CD4-positive, alpha-beta T cell treated with Interleukin-6 at 100 ng/mL for 8 hours (primary cell): Measurements from ENCODE around the gene UBE2D2.
"Not testable (repeated sequence)": the region's sequence is repeated elsewhere in the genome, so short reads cannot be mapped to it uniquely, and the experiment has no call there.

Source experiments
- DNase-seq: peaks from one replicate; pipeline ENCODE4 v3.0.0-alpha.2; 2020; ENCODE audit warnings: mixed read lengths, low spot score

Gene UBE2D2

DNA sequence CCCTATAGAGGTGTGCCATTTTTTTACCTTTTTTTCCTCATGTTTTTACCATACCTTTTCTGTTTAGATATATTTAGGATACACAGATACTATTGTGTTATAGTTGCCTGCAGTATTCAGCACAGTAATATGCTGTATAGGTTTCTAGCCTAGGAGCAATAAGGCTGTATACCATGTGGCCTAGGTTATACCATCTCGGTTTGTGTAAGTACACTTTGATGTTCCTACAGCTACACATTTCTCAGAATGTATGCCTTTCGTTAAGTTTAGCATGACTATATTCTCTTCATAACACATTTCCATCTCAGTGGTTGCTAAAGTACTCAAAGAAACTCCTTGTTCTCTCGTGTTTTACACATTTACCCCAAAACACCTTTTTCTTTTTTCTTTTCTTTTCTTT lies 23.0 kb downstream of the UBE2D2 start:
- DNase-seq = no peak

DNA sequence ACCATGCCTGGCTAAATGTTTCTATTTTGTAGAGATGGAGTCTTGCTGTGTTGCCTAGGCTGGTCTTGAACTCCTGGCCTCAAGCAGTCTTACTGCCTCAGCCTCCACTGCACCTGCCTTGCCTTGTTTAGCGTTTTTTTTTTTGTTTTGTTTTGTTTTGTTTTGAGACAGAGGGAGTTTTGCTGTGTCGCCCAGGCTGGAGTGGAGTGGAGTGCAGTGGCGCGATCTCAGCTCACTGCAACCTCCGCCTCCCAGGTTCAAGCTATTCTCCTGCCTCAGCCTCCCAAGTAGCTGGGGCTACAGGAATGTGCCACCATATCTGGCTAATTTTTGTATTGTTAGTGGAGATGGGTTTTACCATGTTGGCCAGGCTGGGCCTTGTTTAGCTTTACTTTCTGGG lies 27.0 kb downstream of the UBE2D2 start:
- DNase-seq = not testable (repeated sequence)

DNA sequence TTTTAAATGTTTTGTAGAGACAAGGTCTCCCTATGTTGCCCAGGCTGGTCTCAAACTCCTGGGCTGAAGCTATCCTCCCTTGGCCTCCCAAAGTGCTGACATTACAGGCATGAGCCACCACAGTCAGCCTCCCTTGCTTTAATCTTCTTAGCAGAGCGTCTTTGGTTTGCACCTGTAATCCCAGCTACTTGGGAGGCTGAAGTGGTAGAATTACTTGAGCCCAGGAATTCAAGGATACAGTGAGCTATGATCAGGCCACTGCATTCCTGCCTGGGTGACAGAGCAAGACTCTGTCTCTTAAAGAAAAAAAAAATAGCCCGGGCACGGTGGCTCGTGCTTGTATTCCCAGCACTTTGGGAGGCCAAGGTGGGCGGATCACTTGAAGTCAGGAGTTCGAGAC lies 27.8 kb downstream of the UBE2D2 start:
- no peak for DNase-seq

DNA sequence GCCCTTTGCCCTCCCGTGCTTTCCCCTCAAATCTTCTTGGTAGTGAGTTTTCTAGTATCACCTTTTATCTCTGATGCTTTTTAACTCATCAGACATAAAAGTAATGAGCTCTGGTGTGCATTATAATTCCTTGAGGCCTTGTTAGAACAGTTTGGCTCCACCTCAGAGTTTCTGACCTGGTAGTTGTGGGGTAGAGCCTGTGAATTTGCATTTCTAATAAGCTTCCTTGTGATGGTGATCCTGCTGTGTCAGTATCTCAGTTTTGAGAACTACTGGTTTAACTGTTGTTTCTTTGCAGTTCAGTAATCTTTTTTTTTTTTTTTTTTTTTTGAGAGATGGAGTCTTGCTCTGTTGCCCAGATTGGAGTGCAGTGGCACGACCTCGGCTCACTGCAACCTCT lies 31.1 kb downstream of the UBE2D2 start:
- DNase-seq = no peak

DNA sequence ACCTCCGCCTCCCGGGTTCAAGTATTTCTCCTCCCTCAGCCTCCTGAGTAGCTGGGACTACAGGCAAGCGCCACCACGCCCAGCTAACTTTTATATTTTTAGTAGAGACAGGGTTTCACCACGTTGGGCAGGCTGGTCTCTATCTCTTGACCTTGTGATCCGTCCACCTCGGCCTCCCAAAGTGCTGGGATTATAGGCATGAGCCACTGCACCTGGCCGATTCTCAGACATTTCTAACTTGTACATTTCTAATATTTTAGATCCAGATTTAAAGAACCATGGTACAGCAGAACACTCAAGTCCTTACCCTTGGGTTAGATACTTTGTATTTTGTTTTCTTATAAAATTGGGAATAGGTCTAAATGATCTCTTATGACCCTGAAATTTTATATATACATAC lies 31.9 kb downstream of the UBE2D2 start:
- DNase-seq = not testable (repeated sequence)

DNA sequence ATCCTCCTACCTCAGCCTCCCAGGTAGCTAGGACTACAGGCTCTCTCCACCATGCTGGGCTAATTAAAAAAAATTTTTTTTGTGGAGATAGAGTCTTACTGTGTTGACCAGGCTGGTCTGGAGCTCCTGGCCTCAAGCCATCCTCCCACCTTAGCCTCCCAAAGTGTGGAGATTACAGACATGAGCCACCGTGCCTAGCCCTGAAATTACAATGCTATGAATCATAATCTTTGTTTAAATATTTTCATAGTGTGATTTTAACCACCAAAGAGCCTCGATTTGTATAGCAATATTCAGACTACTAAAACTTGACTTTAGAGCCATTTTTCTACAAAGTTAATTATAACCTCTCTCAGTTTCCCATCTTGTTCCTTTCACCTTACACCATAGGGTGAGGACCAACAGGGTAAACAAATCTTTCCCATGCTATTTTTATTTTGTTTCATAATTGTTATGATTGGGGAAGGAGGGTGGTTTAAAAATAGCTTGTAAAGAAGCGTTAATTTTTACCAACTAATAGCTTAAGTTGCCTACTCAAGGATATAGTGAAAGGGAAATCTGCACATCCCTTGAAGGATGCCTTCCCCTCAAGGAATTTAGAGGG lies 32.7 kb downstream of the UBE2D2 start:
- DNase-seq = no peak

DNA sequence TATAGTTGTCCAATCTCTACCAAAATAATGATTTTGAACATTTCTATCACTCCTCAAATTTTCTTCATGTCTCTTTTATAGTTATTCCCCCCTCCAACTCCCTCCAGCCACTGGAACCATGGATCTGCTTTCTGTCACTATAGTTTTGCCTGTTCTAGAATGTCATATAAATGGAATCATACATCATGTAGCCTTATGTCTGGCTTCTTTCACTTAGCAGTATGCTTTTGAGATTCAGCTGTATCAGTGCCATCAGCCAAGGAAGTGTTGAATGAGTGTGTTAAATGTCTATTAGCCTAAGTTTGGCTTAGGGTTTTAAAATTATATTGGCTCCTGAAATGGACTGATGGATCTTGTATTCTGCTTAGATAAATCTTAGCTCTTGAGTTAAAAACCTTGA lies 36.0 kb downstream of the UBE2D2 start:
- DNase-seq = no peak

DNA sequence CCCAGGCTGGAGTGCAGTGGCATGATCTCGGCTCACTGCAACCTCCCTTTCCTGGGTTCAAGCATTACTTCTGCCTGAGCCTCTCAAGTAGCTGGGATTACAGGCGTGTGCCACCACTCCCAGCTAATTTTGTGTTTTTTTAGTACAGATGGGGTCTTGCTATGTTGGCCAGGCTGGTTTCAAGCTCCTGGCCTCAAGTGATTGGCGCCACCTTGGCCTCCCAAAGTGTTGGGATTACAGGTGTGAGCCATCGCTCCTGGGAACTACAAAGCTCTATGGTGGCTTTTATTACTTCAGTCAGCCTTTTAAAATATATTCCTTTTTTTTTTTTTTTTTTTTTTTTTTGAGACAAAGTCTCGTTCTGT lies 37.4 kb downstream of the UBE2D2 start:
- DNase-seq = not testable (repeated sequence)

DNA sequence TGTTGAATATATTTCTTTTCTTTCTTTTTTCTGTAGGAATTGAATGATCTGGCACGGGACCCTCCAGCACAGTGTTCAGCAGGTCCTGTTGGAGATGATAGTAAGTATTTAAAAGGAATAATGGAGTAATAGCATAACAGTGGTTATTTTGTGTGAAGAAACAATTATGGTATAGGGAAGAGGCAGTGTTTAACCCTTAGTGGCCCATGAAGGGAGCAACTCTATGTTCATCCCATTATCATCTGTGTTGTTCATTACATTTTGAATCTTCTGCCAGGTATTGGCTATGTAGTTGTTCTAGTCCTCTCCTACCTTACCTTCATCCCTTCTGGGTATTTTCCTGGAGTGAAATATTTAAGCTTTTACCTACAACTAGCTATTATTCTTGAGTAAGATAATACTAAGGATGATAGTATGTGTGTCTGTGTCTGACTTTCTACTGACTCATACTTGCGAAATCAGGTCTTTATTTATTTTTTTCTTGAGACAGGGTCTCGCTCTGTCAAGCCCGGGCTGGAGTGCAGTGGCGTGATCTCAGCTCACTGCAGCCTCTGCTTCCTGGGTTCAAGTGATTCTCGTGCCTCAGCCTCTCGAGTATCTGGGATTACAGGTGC lies 39.3 kb downstream of the UBE2D2 start:
- no peak for DNase-seq

DNA sequence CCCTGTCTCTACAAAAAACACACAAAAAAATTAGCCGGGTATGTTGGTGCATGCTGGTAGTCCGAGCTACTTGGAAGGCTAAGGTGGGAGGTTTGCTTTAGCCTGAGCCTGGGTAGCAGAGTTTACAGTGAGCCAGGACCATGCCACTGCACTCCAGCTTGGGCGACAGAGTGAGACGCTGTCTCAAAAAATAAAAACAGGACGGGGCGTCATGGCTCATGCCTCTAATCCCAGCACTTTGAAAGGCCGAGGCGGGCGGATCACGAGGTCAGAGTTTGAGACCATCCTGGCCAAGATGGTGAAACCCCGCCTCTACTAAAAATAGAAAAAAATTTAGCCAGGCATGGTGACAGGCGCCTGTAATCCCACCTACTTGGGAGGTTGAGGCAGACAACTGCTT lies 40.3 kb downstream of the UBE2D2 start:
- DNase-seq = no peak

DNA sequence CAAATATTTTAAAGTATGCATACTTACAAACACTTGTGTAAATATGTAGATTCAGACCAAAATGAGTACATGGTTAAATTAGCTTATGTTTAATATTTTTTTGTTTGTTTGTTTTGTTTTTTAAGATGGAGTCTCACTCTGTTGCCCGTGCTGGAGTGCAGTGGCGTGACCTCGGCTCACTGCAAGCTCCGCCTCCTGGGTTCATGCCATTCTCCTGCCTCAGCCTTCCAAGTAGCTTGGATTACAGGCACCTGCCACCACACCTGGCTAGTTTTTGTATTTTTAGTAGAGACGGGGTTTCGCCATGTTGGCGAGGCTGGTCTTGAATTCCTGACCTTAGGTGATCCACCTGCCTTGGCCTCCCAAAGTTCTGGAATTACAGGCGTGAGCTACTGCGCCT lies 40.8 kb downstream of the UBE2D2 start:
- not testable (repeated sequence) for DNase-seq

DNA sequence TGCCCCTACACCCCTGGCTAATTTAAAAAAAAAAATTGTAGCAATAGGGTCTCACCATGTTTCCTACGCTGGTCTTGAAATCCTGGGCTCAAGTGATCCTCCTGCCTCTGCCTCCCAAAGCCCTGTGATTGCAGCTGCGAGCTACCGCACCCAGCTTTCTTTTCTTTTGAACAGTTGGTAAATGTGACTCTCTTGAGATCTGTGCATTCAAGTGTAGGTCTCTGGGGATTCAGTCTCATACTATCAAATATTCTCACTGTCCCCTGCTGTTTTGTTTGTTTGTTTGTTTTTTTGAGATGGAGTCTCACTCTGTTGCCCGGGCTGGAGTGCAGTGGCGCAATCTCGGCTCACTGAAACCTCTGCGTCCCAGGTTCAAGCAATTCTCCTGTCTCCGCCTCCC lies 44.7 kb downstream of the UBE2D2 start:
- no peak for DNase-seq

DNA sequence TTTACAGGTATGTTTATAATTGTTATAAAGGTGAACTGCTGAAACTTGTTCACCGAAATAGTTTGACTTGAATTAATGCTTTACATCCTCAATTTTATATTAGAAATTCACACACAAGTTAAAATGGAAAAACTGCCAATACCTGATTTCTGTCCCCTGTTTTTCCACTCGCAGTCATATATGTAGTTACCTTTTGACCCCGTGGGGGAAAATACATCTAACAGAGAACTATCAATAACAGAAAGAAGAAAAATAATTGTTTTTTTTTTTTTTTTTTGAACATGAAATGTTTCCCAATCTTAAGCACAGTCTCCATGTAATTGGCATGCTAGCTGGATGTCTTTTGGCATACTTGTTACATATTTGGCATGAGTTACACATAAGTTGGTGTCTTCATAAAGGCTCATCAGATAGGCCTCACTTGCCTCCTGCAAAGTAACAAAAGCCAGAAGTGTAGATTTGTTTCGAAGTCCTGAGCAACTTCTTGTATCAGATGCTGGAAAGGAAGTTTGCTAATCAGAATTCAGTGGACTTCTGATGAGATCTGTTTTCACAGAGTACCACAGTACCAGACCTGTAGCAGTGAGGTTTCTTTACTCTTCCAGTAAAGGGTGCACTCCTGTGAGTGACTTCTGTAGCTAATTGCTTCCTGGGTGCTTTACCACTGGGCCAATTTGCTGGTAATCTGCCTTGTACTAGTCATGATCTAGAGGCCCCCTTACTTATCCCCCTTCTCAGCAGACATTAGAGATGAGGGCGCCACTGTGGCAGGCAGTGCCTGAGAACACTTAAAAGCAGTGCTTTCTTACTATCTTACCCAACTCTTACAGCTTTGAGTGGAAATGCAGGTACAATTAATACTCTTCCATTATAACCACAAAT lies 50.8 kb downstream of the UBE2D2 start:
- DNase-seq = no peak

DNA sequence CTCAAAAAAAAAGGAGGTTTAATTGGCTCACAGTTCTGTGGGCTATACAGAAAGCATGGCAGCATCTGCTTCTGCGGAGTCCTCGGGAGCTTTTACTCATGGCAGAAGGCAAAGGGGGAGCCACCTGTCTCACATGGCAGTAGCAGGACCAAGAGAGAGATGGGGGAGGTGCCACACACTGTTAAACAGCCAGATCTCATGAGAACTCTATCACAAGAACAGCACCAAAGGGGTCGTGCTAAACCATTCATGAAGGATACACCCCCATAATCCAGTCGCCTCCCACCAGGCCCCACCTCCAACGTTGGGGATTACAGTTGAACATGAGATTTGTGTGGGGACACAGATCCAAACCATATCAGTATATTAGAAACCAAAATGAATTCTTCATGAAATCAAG lies 58.7 kb downstream of the UBE2D2 start:
- DNase-seq = no peak

DNA sequence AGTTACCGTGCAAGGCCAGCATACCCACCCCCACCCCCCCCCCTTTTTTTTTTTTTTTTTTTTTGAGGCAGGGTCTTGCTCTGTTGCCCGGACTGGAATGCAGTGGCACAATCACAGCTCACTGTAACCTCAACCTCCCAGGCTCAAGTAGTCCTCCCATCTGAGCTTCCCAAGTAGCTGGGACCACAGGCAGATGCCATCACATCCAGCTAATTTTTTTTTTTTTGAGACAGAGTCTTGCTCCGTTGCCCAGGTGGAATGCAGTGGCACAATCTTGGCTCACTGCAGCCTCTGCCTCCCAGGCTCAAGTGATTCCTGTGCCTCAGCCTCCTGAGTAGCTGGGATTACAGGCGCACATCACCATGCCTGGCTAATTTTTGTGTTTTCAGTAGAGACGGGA lies 64.3 kb downstream of the UBE2D2 start:
- not testable (repeated sequence) for DNase-seq

DNA sequence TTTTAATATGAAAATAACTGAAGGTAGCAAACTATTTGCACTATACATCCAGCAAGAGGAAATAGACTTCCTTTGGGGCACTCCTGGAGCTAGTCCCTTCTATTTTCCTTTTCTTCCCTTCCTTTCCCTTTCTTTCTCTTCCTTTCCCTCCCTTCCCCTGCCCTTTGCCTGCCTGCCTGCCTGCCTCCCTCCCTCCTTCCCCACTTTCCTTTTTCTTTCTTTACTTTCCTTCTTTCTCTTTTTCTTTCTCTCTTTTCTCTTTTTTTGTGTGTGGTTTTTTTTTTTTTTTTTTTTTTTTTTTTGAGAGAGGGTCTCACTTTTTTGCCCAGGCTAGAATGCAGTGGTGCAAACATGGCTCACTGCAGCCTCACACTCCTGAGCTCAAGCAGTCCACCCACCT lies 69.7 kb downstream of the UBE2D2 start:
- DNase-seq = no peak

DNA sequence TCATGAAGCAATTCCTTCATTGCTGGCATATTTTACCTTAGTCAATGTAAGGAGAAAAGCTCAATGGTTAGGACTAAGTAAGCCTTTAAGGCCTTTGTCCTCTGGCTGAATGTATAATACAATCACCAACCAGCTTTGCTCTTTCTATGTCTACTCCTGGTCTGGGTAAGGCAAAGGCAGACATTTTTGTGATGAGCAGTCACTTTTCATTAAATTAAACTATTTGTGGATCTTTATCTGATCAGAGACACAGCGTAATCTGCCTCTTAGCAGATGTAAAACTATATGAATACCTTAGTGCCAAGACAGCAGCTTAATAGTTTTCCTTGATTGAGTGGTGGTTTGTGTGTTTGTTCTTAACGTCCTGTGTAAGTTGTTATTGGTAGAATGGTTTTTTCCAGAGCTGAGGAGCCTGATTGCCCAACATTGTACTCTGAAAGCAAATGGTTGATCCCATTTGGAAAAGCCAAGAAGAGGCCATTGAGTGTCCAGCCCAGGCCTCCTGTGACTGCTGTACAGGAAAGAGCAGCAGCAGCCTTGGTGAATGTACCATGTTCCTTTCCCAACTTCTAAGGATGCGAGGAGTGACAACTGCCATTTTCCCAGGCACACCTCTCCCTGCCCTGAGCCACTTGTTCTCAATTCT lies 70.5 kb downstream of the UBE2D2 start:
- no peak for DNase-seq

DNA sequence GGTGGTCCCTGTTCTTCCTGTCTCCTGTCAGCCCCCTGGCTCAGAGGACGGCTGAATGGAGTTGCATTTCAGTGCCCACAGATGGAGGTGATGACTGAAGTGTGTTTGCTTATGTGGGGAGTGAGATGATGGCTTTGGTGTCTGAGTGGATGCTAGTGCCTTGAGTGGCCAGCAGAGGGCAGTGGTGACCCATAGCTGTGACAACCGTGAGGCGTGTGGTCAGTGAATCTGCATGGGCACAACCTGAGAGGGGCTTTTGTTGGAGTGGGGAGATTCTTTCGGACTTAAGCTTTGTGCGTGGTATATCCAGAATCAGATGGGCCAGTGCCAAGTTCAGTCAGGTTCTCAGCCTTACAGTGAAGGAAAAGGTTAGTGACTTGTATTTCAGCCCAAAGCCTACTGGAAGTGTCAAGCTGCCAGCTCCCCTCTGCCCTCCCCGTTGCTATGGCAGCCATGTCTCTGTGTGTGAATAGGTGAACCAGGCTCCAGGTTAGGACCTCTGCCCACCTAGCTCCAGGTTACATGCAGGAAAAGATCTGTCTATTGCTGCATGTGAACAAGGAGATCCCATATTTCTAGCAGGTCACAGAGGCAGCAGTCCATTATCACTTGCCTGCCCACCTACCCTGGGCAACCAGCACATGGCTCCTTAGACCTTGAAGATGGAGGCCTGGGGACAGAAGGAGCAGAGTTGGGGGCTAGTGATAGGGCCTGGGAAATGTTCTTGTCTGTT lies 72.3 kb downstream of the UBE2D2 start:
- peak; percentile 66 for DNase-seq

DNA sequence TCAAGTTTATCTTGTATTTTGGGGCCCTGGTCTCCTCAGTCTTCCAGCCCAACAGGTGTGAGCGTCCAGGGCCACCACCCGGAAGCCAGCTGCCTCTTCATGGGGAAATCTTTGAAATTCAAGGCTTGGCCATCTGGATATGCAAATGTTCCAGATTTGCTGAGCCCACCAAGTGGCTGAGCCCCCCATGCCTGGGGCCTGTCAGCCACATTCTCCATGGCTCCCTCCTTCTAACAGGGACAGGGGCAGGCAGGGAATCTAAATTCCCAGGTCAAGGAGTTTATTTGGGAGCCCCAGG lies 72.8 kb downstream of the UBE2D2 start:
- DNase-seq = no peak

DNA sequence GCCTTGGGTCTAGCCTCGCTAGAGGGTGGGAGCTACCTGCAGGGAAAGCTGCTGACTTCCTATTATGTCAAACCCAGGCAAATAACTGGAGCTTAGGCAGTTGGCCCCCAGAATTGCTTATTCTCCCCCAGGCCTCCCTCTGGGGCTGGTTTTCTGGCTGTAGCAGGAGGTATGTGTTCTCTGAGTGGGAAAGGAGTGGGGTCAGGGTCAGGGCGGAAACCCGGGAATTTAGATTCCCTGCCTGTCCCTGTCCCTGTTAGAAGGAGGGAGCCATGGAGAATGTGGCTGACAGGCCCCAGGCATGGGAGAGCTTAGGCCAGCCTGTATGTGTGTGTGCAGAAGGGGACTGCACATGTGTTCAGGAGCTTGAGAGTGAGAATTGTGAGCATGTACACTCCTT lies 73.4 kb downstream of the UBE2D2 start:
- DNase-seq = no peak

DNA sequence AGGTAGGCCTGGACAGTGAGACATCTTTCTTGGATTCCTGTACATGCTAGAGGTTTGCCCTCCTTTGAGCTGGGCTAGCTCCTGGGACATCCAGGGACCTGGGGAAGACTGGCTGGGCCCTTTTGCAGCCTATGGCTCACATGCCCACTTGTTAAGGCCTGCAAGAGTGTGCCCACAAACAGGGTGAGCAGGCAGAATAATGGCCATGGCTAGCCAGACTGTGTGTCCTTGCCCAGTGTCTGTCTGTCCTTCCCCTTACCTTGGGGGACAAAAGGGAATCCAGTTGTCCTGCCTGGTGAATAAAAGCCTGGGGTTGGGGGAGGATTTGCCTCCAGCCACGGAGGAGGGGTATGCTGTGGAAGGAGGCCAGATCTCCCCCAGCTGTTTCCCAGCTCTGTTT lies 74.1 kb downstream of the UBE2D2 start:
- DNase-seq = no peak

DNA sequence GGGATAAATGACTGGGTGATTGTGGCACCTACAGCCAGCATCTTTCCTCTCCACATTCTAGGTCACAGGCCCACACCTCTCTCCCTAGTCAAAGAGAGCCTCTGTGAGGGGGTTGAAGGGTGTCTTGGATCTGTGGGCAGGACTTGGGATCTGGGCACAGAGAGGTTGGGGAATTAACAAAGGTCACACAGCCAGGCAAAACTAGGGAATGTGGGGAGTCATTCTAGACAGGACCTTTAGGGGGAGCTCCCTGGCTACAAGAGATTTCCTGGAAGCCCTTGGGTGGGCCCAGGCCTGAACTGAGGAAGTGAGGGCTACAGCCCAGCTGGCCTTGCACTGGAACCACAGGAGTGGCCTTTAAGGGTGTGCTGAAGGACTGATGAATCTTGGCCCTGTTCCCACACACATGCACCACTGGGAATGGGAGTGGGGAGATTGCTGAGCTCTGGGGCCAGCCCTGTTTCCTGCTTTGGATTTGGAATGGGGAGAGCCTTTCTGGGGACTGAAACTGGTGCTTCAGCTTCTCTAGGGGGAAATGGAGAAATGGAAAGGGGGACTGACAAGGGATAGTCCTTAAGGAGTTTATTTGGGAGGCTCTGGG lies 74.6 kb downstream of the UBE2D2 start:
- DNase-seq = no peak
